Measurements from ENCODE around the gene SPATA18.
"Not testable (repeated sequence)": the region's sequence is repeated elsewhere in the genome, so short reads cannot be mapped to it uniquely, and the experiment has no call there.

The SPATA18 gene

GRCh38 chr4:52111995-52112394 is 60.9 kb downstream of the SPATA18 start:
- no peak for DNase-seq (ENCODE audit: extremely low spot score)
- no peak for TF ChIP-seq ZNF384 (IDR thresholded peaks at IDR 0.05)
- no peak for TF ChIP-seq NFRKB (IDR thresholded peaks at IDR 0.05)
- TF ChIP-seq L3MBTL2 (conservative IDR thresholded peaks at IDR 0.05): no peak
- no peak for TF ChIP-seq BHLHE40 (IDR thresholded peaks at IDR 0.05; ENCODE audit: borderline replicate concordance)
- TF ChIP-seq CTBP1 (IDR thresholded peaks at IDR 0.05; ENCODE audit: borderline replicate concordance): no peak
- no peak for TF ChIP-seq SUZ12 (IDR thresholded peaks at IDR 0.05)
- no peak for TF ChIP-seq FOXM1 (IDR thresholded peaks at IDR 0.05; ENCODE audit: borderline replicate concordance)
- no peak for TF ChIP-seq ARNT (IDR thresholded peaks at IDR 0.05)
- no peak for TF ChIP-seq FOXK2 (IDR thresholded peaks at IDR 0.05)
- TF ChIP-seq PKNOX1 (IDR thresholded peaks at IDR 0.05): no peak
- TF ChIP-seq ELF4 (IDR thresholded peaks at IDR 0.05): no peak
- TF ChIP-seq SP1 (IDR thresholded peaks at IDR 0.05): no peak
- TF ChIP-seq FOXA1 (IDR thresholded peaks at IDR 0.05): no peak
- TF ChIP-seq TARDBP (IDR thresholded peaks at IDR 0.05): no peak
- no peak for TF ChIP-seq LEF1 (IDR thresholded peaks at IDR 0.05; ENCODE audit: borderline replicate concordance)
- CTCF ChIA-PET: no interaction called here
- POLR2A ChIA-PET: no interaction called here

GRCh38 chr4:52112411-52112810 is 61.3 kb downstream of the SPATA18 start:
- DNase-seq (ENCODE audit: extremely low spot score): no peak
- CTCF ChIA-PET: no interaction called here
- TF ChIP-seq NFRKB (IDR thresholded peaks at IDR 0.05) (no peak), SUZ12 (IDR thresholded peaks at IDR 0.05) (no peak), FOXK2 (IDR thresholded peaks at IDR 0.05) (no peak), SP1 (IDR thresholded peaks at IDR 0.05) (no peak), ZNF384 (IDR thresholded peaks at IDR 0.05) (no peak), PKNOX1 (IDR thresholded peaks at IDR 0.05) (no peak), ELF4 (IDR thresholded peaks at IDR 0.05) (no peak), L3MBTL2 (conservative IDR thresholded peaks at IDR 0.05) (no peak), ARNT (IDR thresholded peaks at IDR 0.05) (no peak), BHLHE40 (IDR thresholded peaks at IDR 0.05; ENCODE audit: borderline replicate concordance) (no peak), HDGF (IDR thresholded peaks at IDR 0.05; ENCODE audit: borderline replicate concordance) (no peak)
- POLR2A ChIA-PET: no interaction called here

GRCh38 chr4:52116641-52117040 is 65.5 kb downstream of the SPATA18 start:
- no peak for TF ChIP-seq SP1 (IDR thresholded peaks at IDR 0.05)
- TF ChIP-seq HDGF (IDR thresholded peaks at IDR 0.05; ENCODE audit: borderline replicate concordance): no peak
- POLR2A ChIA-PET: no interaction called here
- no peak for DNase-seq (ENCODE audit: extremely low spot score)
- CTCF ChIA-PET: no interaction called here

- POLR2A ChIA-PET: no interaction called here
- no peak for TF ChIP-seq PKNOX1 (IDR thresholded peaks at IDR 0.05)
- no peak for TF ChIP-seq HDGF (IDR thresholded peaks at IDR 0.05; ENCODE audit: borderline replicate concordance)
- no peak for TF ChIP-seq CTBP1 (IDR thresholded peaks at IDR 0.05; ENCODE audit: borderline replicate concordance)
- no peak for TF ChIP-seq TARDBP (IDR thresholded peaks at IDR 0.05)
- TF ChIP-seq BHLHE40 (IDR thresholded peaks at IDR 0.05; ENCODE audit: borderline replicate concordance): no peak
- TF ChIP-seq SUZ12 (IDR thresholded peaks at IDR 0.05): no peak
- TF ChIP-seq FOXK2 (IDR thresholded peaks at IDR 0.05): no peak
- TF ChIP-seq ZNF384 (IDR thresholded peaks at IDR 0.05): no peak
- TF ChIP-seq NFRKB (IDR thresholded peaks at IDR 0.05): no peak
- no peak for TF ChIP-seq SP1 (IDR thresholded peaks at IDR 0.05)
- TF ChIP-seq LEF1 (IDR thresholded peaks at IDR 0.05; ENCODE audit: borderline replicate concordance): no peak
- TF ChIP-seq L3MBTL2 (conservative IDR thresholded peaks at IDR 0.05): no peak
These were observed 75.1 kb downstream of the SPATA18 start for GRCh38 chr4:52126226-52126625.

GRCh38 chr4:52126966-52127365 is 75.9 kb downstream of the SPATA18 start:
- DNase-seq (ENCODE audit: extremely low spot score): no peak
- ChIA-PET POLR2A (no interaction called here), CTCF (no interaction called here)
- TF ChIP-seq SP1 (IDR thresholded peaks at IDR 0.05) (no peak), NFRKB (IDR thresholded peaks at IDR 0.05) (no peak), SUZ12 (IDR thresholded peaks at IDR 0.05) (no peak), L3MBTL2 (conservative IDR thresholded peaks at IDR 0.05) (no peak), ARNT (IDR thresholded peaks at IDR 0.05) (no peak)

More at GRCh38 chr4:52126226-52126625, 75.1 kb downstream of the SPATA18 start:
- DNase-seq (ENCODE audit: extremely low spot score): no peak
- CTCF ChIA-PET: no interaction called here

GRCh38 chr4:52135171-52135570 is 84.1 kb downstream of the SPATA18 start:
- CTCF ChIA-PET: no interaction called here
- DNase-seq (ENCODE audit: extremely low spot score): no peak
- POLR2A ChIA-PET: no interaction called here
- TF ChIP-seq SUZ12 (IDR thresholded peaks at IDR 0.05): no peak
- TF ChIP-seq PKNOX1 (IDR thresholded peaks at IDR 0.05): no peak
- TF ChIP-seq FOXA1 (IDR thresholded peaks at IDR 0.05): no peak
- no peak for TF ChIP-seq ARNT (IDR thresholded peaks at IDR 0.05)
- no peak for TF ChIP-seq HDGF (IDR thresholded peaks at IDR 0.05; ENCODE audit: borderline replicate concordance)
- TF ChIP-seq ZNF384 (IDR thresholded peaks at IDR 0.05): no peak
- no peak for TF ChIP-seq L3MBTL2 (conservative IDR thresholded peaks at IDR 0.05)
- no peak for TF ChIP-seq ELF4 (IDR thresholded peaks at IDR 0.05)
- TF ChIP-seq FOXK2 (IDR thresholded peaks at IDR 0.05): no peak
- no peak for TF ChIP-seq NFRKB (IDR thresholded peaks at IDR 0.05)

GRCh38 chr4:52137152-52137551 is 86.0 kb downstream of the SPATA18 start:
- CTCF ChIA-PET; POLR2A ChIA-PET; DNase-seq (ENCODE audit: extremely low spot score): not testable (repeated sequence)
